A673 (cell line): Measurements from ENCODE around the gene VPS41. TPM values are rescaled to one million over a fixed set of nuclear protein-coding genes. Genes with fewer than 3 reads are reported as not detected.

ENCODE experiments used
- BruUV-seq: library from RNA; stranded (reverse); fragments of 400-500 nt; replicated peaks from 2 replicates; lab custom pipeline; 2021; lab: Mats Ljungman, UMichigan
- CTCF ChIA-PET: fragments of 300-600 bp; sonication (Branson Sonifier 250); formaldehyde crosslinking; loops from one replicate; lab custom pipeline; 2022; ENCODE audit warnings: antibody characterized with exemption; lab: Charles Lee
- POLR2A ChIA-PET: fragments of 300-600 bp; sonication (Branson Sonifier 250); formaldehyde crosslinking; loops from one replicate; lab custom pipeline; 2022; ENCODE audit warnings: antibody characterized with exemption; ENCODE audit not compliant: low non-redundant PET; lab: Charles Lee
- DNase-seq: peaks from one replicate; pipeline ENCODE4 v3.0.0-alpha.2; 2015; ENCODE audit warnings: low spot score
- H3K27ac ChIP-seq: fragments of 200-600 bp; sonication (generic); 2 replicates; pipeline ENCODE4 v1.5.1; 2016; ENCODE audit warnings: mixed run types, low read depth, mild to moderate bottlenecking, mixed read lengths, antibody characterized with exemption, low read length; ENCODE audit not compliant: poor library complexity, severe bottlenecking
- H3K27me3 ChIP-seq: fragments of 200-600 bp; sonication (generic); replicated peaks from 2 replicates; pipeline ENCODE4 v1.6.1; 2017; ENCODE audit warnings: mixed run types, low read depth, mild to moderate bottlenecking, mixed read lengths, antibody characterized with exemption, low read length; ENCODE audit not compliant: insufficient read depth, poor library complexity
- H3K36me3 ChIP-seq: fragments of 200-600 bp; sonication (generic); 2 replicates; pipeline ENCODE4 v1.6.1; 2016; ENCODE audit warnings: mixed run types, mild to moderate bottlenecking, mixed read lengths, antibody characterized with exemption, low read length; ENCODE audit not compliant: insufficient read depth, poor library complexity, severe bottlenecking
- H3K4me1 ChIP-seq: fragments of 200-600 bp; sonication (generic); 2 replicates; pipeline ENCODE4 v1.6.1; 2017; ENCODE audit warnings: mixed run types, mild to moderate bottlenecking, mixed read lengths, antibody characterized with exemption, low read length; ENCODE audit not compliant: insufficient read depth, poor library complexity, severe bottlenecking
- H3K4me3 ChIP-seq: fragments of 200-600 bp; sonication (generic); 2 replicates; pipeline ENCODE4 v1.5.1; 2016; ENCODE audit warnings: low read depth, mixed run types, mild to moderate bottlenecking, mixed read lengths, low read length; ENCODE audit not compliant: poor library complexity, severe bottlenecking
- H3K9me3 ChIP-seq: fragments of 200-600 bp; sonication (generic); 2 replicates; pipeline ENCODE4 v1.6.1; 2016; ENCODE audit warnings: mixed run types, low read depth, mild to moderate bottlenecking, mixed read lengths, antibody characterized with exemption, low read length; ENCODE audit not compliant: poor library complexity, severe bottlenecking
- CTCF ChIP-seq: fragments of 300-800, 200-600 bp; sonication (generic); conservative IDR thresholded peaks from 2 replicates; pipeline ENCODE4 v1.5.1; 2017; ENCODE audit warnings: low read depth, mild to moderate bottlenecking, antibody characterized with exemption, low read length, moderate library complexity, mixed read lengths
- EZH2 ChIP-seq: fragments of 200-600 bp; sonication (generic); IDR thresholded peaks from 2 replicates; pipeline ENCODE4 v1.6.1; 2017; ENCODE audit warnings: borderline replicate concordance, low read depth, mild to moderate bottlenecking, mixed read lengths, antibody characterized with exemption, low read length; ENCODE audit not compliant: poor library complexity, severe bottlenecking
- intact Hi-C: fragments of 100-400 bp; cut with micrococcal nuclease; formaldehyde crosslinking; loops from one replicate; pipeline ENCODE4 v1.10.0; 2022; ENCODE audit not compliant: unreplicated experiment
- total RNA-seq: library from RNA; stranded (reverse); gene quantifications from 2 replicates; pipeline ENCODE4 v1.2.3, GENCODE V29; 2021

The VPS41 gene
- total RNA-seq, 1 experiment from 2014 or later, result 45.8 TPM

GRCh38 chr7:38829488-38830165 lies 79.4 kb downstream of the VPS41 start:
- no TSS peak for BruUV-seq
- CTCF ChIA-PET, result no interaction called here
- H3K4me1 ChIP-seq, result no peaks in the 10 kb centered on the region

DNA sequence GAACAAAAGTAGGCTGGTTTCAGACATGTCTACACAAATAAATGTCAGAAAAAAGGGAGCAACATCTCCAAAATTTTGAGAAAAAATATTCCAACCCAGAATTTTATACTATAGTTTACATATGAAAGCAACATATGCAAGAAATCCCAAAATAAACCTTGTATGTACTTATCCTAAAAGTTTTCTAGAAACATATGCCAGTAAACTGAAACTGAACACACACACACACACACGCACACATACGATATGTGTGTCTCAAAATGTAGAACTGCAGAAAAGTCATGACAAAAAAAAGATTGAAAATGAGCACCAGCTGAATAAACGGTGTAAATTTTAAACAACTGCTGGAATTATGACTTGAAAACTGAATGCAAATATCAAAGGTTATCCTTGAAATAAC lies 81.0 kb downstream of the VPS41 start:
- Histone ChIP-seq H3K4me3 (no peak overlapping the region), H3K4me1 (no peaks in the 10 kb centered on the region), H3K27ac (no peak overlapping the region), H3K36me3 (no peaks in the 10 kb centered on the region), H3K27me3 (no peaks in the 10 kb centered on the region), H3K9me3 (peaks cover 4% of the 10 kb centered on the region)
- ChIA-PET CTCF (no interaction called here), POLR2A (no interaction called here)
- no TSS peak for BruUV-seq
- intact Hi-C loops, result loop anchor here (10.0 kb wide), 1 partner anchor 57 kb away; no protein-coding TSS in a partner anchor
- DNase-seq, result no peak
- TF ChIP-seq EZH2 (no peak), CTCF (no peak)

More at GRCh38 chr7:38829488-38830165, 79.4 kb downstream of the VPS41 start:
- H3K27me3 ChIP-seq, result no peaks in the 10 kb centered on the region
- no peak for TF ChIP-seq CTCF
- no peak overlapping the region for H3K27ac ChIP-seq
- DNase-seq, result no peak
- POLR2A ChIA-PET, result no interaction called here
- no peaks in the 10 kb centered on the region for H3K9me3 ChIP-seq
- H3K4me3 ChIP-seq, result no peak overlapping the region
- intact Hi-C loops, result loop anchor here (10.0 kb wide), 1 partner anchor 55 kb away; no protein-coding TSS in a partner anchor
- no peaks in the 10 kb centered on the region for H3K36me3 ChIP-seq

DNA sequence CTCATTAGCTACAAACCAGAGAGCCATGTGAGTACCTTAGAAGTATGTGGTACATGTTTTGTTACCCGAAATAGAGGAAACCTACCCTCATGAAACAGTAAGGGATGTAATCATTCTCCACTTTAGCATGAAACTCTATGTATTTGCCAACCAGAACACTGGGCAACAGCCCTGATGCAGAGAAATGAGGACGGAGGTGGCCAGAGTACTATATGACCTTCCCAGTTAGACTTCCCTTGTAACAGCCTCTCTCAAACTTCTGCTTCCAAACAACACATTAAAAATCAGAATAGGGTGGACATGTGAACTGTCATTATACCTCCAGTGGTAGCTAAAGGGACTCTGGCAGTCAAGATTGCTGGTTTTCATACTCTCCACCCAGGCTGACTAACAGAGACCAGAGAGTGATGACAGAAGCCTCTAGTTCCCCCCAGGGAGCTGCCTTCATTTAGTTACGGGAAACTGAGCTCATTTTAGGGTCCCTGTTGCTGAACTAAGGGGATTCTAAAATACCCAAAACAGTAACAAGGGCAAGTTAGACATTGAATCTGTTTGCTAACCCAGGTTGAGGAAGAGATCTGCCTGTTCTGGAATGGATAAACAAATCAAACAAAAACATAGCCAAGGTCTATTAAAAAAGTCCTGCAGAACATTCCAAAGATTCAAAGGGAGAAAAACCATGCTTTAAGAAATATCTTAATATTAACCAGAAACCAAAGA lies 83.1 kb downstream of the VPS41 start:
- ChIA-PET POLR2A (no interaction called here), CTCF (no interaction called here)

More for the DNA sequence above, 83.1 kb downstream of the VPS41 start:
- no peak for TF ChIP-seq EZH2
- no peak for TF ChIP-seq CTCF
- Histone ChIP-seq H3K9me3 (peaks cover 4% of the 10 kb centered on the region), H3K36me3 (no peaks in the 10 kb centered on the region), H3K4me3 (no peak overlapping the region), H3K27ac (no peak overlapping the region), H3K27me3 (no peaks in the 10 kb centered on the region), H3K4me1 (no peaks in the 10 kb centered on the region)
- no TSS peak for BruUV-seq
- intact Hi-C loops, result loop anchor here (10.0 kb wide), 1 partner anchor 59 kb away; no protein-coding TSS in a partner anchor
- DNase-seq, result no peak
